HG03280 (cell line): ENCODE measurements around the gene SARDH.

ENCODE experiments used
- ATAC-seq: cut with Tn5 transposase; IDR thresholded peaks from one replicate; pipeline ENCODE4 v1.9.1; 2021; ENCODE audit warnings: mild to moderate bottlenecking, moderate library complexity; ENCODE audit not compliant: unreplicated experiment

The SARDH gene

GRCh38 chr9:133737774-133738639 lies at the start of gene SARDH:
Gene SARDH, minus strand, starts transcription at chr9:133738352. Its CDS starts 4,179 bp downstream, at chr9:133734173.
- no peak for ATAC-seq

- ATAC-seq = peak; percentile 69
These were observed 49.5 kb upstream of the SARDH start for GRCh38 chr9:133787754-133788025.

- ATAC-seq = no peak
These were observed 49.0 kb upstream of the SARDH start for GRCh38 chr9:133786907-133787753.

GRCh38 chr9:133786371-133786753 lies 48.2 kb upstream of the SARDH start:
- no peak for ATAC-seq

- no peak for ATAC-seq
These were observed 47.7 kb upstream of the SARDH start for GRCh38 chr9:133785753-133786370.

- ATAC-seq = no peak
These were observed 46.8 kb upstream of the SARDH start for GRCh38 chr9:133784731-133785561.

GRCh38 chr9:133783331-133783731 lies 45.2 kb upstream of the SARDH start:
- no peak for ATAC-seq

- ATAC-seq = no peak
These were observed 44.3 kb upstream of the SARDH start for GRCh38 chr9:133782157-133783130.

- ATAC-seq = no peak
These were observed 43.6 kb upstream of the SARDH start for GRCh38 chr9:133781828-133782135.

- no peak for ATAC-seq
These were observed 43.0 kb upstream of the SARDH start for GRCh38 chr9:133780962-133781827.

- ATAC-seq = no peak
These were observed 42.3 kb upstream of the SARDH start for GRCh38 chr9:133780404-133780945.

- no peak for ATAC-seq
These were observed 41.6 kb upstream of the SARDH start for GRCh38 chr9:133779516-133780403.

- ATAC-seq = no peak
These were observed 40.9 kb upstream of the SARDH start for GRCh38 chr9:133779081-133779480.

GRCh38 chr9:133778336-133779013 lies 40.3 kb upstream of the SARDH start:
- ATAC-seq = no peak

GRCh38 chr9:133777871-133778270 lies 39.7 kb upstream of the SARDH start:
- no peak for ATAC-seq

GRCh38 chr9:133777068-133777791 lies 39.1 kb upstream of the SARDH start:
- no peak for ATAC-seq
